ENCODE data around the gene MC1R. TPM values are rescaled to one million over a fixed set of nuclear protein-coding genes. Genes with fewer than 3 reads are reported as not detected.

MC1R gene
- total and polyA plus RNA-seq, 8 donors, result 1.3 to 11.3 (median 2.9) TPM

DNA sequence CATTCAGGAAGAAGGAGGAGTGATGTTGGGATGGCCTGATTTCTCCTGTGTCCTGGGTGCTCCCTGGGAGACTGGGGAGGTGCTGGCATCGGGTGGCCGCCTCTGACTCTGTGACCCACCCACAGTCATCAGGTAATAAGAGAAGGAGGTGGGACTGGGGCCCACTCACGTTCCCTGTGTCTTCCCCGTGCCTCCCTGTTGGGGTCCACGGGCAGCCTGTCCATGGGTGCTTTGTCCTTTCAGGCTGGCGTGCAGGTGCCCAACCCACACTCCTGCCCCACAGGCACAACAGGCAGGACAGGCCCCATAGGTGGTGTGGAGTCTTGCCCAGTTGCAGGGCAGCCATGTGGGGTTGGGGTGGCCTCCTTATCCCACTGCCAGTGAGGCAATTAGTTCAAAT is 33.9 kb downstream of the MC1R start:
- no peak for DNase-seq
- peaks cover 0 to 6% (median 0%) of the 10 kb centered on the region in 3 donors for H3K27me3 ChIP-seq
- H3K4me3 ChIP-seq, result no peak overlapping the region
- intact Hi-C loops (cut with DNase I; ENCODE audit: low total_unique reads), result no loop called here
- peaks cover 3 to 42% (median 33%) of the 10 kb centered on the region in 4 donors for H3K36me3 ChIP-seq
- WGBS, 5 donors, result 84 to 94% (median 92%) methylated on average over 6 of the region's 6 CpGs
- H3K9me3 ChIP-seq, result no peaks in the 10 kb centered on the region
- peaks cover 15 to 22% (median 20%) of the 10 kb centered on the region in 4 donors for H3K4me1 ChIP-seq
- TF ChIP-seq POLR2A (IDR thresholded peaks at IDR 0.05) (no peak), EP300 (IDR thresholded peaks at IDR 0.05) (no peak), POLR2AphosphoS5 (IDR thresholded peaks at IDR 0.05) (no peak)
- TF ChIP-seq, protein P1, sequence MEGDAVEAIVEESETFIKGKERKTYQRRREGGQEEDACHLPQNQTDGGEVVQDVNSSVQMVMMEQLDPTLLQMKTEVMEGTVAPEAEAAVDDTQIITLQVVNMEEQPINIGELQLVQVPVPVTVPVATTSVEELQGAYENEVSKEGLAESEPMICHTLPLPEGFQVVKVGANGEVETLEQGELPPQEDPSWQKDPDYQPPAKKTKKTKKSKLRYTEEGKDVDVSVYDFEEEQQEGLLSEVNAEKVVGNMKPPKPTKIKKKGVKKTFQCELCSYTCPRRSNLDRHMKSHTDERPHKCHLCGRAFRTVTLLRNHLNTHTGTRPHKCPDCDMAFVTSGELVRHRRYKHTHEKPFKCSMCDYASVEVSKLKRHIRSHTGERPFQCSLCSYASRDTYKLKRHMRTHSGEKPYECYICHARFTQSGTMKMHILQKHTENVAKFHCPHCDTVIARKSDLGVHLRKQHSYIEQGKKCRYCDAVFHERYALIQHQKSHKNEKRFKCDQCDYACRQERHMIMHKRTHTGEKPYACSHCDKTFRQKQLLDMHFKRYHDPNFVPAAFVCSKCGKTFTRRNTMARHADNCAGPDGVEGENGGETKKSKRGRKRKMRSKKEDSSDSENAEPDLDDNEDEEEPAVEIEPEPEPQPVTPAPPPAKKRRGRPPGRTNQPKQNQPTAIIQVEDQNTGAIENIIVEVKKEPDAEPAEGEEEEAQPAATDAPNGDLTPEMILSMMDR (IDR thresholded peaks at IDR 0.05), result no peak
- no peak overlapping the region for H3K27ac ChIP-seq

DNA sequence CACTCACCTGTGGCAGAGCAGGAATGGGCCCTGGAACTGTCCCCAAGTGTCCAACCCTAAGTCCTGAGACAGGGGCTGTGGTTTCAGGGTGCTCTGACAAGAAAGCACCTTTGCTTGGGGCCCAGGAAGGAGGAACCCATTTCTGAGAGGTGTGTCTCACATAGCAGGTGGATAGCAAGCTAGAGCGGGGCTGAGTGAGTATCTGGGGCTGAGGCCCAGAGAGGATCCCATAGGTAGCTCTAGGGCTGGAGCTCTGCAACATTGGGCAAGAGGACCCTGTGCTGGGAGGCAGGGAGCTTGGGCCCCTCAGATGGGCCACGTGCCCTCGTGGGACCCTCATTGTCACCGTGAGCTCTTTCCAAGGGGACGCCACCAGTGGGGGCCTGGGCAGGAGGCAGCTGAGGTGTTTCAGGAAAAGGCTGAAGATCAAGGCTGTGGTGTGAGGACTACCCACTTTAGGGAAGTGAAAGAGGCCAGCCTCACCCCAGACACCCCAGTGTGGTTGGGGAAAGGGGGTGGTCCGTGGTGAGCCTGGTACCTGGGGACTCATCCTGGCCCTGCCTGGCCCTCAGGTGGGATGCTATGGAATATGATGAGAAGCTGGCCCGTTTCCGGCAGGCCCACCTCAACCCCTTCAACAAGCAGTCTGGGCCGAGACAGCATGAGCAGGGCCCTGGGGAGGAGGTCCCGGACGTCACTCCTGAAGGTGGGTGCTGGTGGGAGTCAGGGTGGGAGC is 35.2 kb downstream of the MC1R start:
- H3K4me1 ChIP-seq, result peaks cover 9 to 13% (median 11%) of the 10 kb centered on the region in 4 donors
- H3K27me3 ChIP-seq, result no peaks in the 10 kb centered on the region
- H3K27ac ChIP-seq, result no peak overlapping the region
- DNase-seq, result no peak
- intact Hi-C loops (cut with DNase I; ENCODE audit: low total_unique reads), result no loop called here
- no peak overlapping the region for H3K4me3 ChIP-seq
- no peaks in the 10 kb centered on the region for H3K9me3 ChIP-seq
- WGBS, 5 donors, result 85 to 97% (median 92%) methylated on average over 5 to 11 of the region's 11 CpGs
- no peak for TF ChIP-seq POLR2A (IDR thresholded peaks at IDR 0.05)
- no peak for TF ChIP-seq POLR2AphosphoS5 (IDR thresholded peaks at IDR 0.05)
- TF ChIP-seq EP300 (IDR thresholded peaks at IDR 0.05), result no peak
- TF ChIP-seq, protein P1 (IDR thresholded peaks at IDR 0.05), result no peak
- H3K36me3 ChIP-seq, result peaks cover 9 to 55% (median 46%) of the 10 kb centered on the region in 4 donors

DNA sequence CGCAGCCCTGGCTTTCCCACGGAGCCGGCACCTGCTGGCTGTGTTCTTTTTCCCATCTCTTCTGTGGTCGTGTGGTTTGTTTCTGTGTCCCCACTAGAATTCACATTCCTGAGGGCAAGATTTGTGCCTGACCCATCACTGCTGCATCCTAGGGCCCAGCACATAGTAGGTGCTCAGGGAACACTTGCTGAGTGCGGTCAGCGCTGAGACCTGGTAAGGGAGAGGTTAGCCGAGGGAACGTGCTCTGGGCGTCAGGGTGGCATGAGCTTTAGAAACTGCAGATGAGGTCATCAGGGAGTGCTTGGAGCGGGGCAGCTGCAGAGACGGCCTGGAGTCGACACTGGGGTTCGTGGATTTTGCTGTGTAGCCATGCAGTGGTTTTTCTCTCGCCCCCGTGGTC is 35.8 kb downstream of the MC1R start:
- Histone ChIP-seq H3K4me3 (no peak overlapping the region), H3K36me3 (peaks cover 9 to 61% (median 53%) of the 10 kb centered on the region in 4 donors), H3K27me3 (no peaks in the 10 kb centered on the region), H3K4me1 (peaks cover 4 to 8% (median 7%) of the 10 kb centered on the region in 4 donors), H3K27ac (no peak overlapping the region), H3K9me3 (no peaks in the 10 kb centered on the region)
- no peak for TF ChIP-seq POLR2A (IDR thresholded peaks at IDR 0.05)
- TF ChIP-seq, protein P1 (IDR thresholded peaks at IDR 0.05), result no peak
- no peak for TF ChIP-seq EP300 (IDR thresholded peaks at IDR 0.05)
- no peak for TF ChIP-seq POLR2AphosphoS5 (IDR thresholded peaks at IDR 0.05)
- intact Hi-C loops (cut with DNase I; ENCODE audit: low total_unique reads), result no loop called here
- no peak for DNase-seq
- WGBS, 5 donors, result 89 to 93% (median 92%) methylated on average over 14 to 15 of the region's 15 CpGs

DNA sequence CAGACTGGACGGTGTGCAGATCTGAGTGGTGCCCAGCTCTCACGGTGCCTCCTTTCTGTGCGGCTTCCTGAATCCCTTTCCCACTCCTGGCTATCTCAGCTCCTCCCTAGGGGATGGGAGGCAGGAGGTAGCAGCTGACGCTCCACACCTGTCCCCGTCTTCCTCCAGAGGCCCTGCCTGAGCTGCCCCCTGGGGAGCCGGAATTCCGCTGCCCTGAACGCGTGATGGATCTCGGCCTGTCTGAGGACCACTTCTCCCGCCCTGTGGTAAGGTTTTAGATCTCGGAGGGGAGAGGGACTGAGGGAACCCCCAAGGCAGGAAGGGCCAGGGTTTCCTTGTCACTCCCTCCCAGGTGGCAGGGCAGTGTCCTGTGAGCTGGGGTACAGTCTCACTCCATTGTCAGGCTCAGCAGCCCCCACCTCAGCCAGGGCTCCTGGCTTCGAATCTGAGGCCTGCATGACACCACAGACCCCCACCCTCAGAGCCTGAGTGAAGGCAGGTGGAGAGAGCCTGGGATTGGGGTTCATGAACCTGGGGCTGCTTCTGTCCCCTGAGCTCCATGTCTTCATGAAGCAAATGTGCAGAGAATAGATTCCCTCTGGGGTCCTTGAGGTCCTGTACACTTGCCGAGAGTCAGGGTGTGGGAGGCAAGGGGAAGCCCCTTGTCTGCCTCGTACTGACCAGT is 36.5 kb downstream of the MC1R start:
- H3K4me3 ChIP-seq, result no peak overlapping the region
- H3K36me3 ChIP-seq, result peaks cover 9 to 68% (median 59%) of the 10 kb centered on the region in 4 donors
- H3K4me1 ChIP-seq, result peaks cover 0 to 2% (median under 1%) of the 10 kb centered on the region in 4 donors
- DNase-seq, result no peak
- no peak for TF ChIP-seq EP300 (IDR thresholded peaks at IDR 0.05)
- TF ChIP-seq POLR2AphosphoS5 (IDR thresholded peaks at IDR 0.05), result no peak
- TF ChIP-seq, protein P1 (IDR thresholded peaks at IDR 0.05), result no peak
- TF ChIP-seq POLR2A (IDR thresholded peaks at IDR 0.05), result no peak
- H3K9me3 ChIP-seq, result no peaks in the 10 kb centered on the region
- H3K27me3 ChIP-seq, result no peaks in the 10 kb centered on the region
- no peak overlapping the region for H3K27ac ChIP-seq
- WGBS, 5 donors, result 88 to 95% (median 91%) methylated on average over 7 to 15 of the region's 15 CpGs
- intact Hi-C loops (cut with DNase I; ENCODE audit: low total_unique reads), result no loop called here

Data from stomach (tissue), 9 donors.